Activated T-helper 1 cell treated with Interleukin-2 at 50 U/mL for 16 hours (primary cell): Measurements from ENCODE around the gene APOL6.
A peak's percentile ranks its signal among the peaks of the same experiment; 100 is the strongest.
"Not testable (repeated sequence)": the region's sequence is repeated elsewhere in the genome, so short reads cannot be mapped to it uniquely, and the experiment has no call there.

Experiments used
- DNase-seq: peaks from one replicate; pipeline ENCODE4 v3.0.0-alpha.2; 2020; ENCODE audit warnings: low read depth

APOL6 gene

DNA sequence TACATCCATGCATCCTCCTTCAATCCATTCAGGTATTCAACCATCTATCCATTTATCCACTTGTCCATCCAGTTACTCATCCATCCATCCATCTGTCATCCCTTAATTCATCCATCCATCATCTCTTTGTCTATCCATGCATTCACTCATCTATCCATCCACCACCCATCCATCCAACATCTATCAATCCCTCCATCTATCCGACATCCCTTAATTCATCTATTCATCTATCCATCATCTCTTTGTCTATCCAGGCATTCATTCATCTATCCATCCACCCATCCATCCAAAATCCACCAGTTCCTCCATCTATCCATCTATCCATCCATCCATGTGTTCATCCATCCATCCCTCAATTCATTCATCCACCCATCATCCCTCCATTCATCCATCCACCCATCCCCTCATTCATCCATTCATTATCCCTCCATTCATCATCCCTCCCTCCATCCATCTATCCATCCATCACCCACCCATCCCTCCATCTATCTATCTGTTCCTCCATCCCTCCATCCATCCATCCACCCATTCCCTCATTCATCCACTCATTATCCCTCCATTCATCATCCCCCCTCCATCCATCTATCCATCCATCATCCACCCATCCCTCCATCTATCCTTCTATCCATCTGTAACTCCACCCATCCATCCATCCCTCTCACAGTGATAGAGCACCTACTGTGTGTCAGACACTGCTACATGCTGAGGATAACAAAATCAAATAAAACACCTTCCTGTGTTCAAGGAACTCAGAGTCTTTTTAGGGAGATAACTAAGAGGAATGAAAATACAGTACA, 29.6 kb upstream of the APOL6 start:
- no peak for DNase-seq

DNA sequence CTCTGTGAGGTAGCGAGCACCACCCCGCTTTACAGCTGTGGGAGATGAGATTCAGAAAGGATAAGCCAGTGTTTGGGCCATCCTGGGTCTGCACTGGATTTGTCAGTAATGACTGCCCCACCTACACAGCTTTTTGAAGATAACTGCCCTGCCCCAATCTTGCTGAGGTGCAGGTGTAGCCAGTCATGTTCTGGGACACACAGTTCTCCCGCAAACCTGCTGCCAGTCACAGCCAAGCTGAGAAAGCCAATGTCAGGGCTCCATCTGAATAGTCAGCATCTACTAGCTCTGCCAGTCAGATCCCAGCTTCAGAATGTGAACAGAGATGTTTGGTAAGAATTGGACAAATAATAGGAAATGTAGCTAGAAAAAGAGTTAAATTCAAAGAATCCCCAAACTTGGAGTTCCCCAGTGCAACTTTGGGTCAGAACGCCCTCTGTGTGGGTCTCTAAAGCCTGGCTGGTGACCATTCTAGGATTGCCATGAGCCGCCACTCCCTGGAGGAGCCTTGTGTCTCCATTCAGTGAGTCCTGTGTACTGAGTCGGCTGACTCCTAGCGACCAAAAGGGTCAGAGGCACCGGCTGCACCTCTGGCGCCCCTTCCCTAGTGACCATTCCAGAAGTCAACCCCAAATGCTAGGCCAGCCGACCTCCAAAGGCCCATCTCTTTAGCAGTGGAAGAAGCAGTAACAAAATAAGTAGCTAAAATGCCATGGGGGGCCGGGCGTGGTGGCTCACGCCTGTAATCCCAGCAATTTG, 28.7 kb upstream of the APOL6 start:
- no peak for DNase-seq

DNA sequence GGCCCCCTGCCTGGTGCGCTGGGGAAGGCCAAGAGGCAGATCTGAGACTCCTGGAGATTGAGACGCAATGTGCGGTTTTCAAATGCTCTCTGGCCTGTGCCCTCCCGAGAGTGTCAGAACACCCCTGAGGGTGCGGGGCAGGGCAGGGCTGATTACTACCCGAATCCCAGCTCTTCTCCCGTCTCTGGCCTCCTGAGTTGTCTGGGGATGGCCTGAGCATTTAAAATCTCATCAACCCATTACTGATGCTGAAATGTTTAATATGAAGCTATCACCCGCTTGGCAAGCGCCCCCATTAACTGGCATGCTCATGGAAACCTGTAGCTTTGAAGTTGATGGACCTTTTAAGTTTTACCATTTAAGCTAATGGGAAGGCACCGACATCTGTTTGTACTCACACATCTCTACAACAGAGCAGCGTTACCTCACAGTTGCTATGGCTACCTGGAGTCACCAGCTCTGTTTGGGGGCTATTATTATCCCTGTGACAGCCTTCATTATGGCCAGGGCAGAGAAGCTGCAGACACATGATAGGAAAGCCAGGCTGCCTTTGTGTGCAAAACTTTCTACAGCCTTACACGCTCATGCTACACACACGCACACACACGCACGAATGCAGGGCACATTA, 27.5 kb upstream of the APOL6 start:
- DNase-seq: no peak

DNA sequence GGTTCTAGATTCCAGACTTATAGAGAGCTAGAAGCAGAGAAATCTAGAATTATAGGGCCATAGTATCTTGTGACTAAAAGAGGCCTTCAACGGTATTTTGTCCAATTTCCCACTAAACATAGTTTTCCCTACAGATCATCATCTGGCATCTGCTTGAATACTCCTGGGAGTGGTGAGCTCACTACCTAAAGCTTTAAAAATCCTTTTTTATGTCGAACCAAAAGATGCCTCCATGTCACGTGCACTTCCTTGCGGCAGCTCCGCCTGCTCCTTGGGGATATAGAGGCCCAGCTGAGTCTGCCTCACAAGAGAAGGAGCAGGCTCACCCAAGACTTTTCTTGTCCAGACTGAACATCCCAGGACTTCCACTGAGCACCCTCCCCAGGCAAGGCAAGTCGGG, 26.8 kb upstream of the APOL6 start:
- DNase-seq: no peak

DNA sequence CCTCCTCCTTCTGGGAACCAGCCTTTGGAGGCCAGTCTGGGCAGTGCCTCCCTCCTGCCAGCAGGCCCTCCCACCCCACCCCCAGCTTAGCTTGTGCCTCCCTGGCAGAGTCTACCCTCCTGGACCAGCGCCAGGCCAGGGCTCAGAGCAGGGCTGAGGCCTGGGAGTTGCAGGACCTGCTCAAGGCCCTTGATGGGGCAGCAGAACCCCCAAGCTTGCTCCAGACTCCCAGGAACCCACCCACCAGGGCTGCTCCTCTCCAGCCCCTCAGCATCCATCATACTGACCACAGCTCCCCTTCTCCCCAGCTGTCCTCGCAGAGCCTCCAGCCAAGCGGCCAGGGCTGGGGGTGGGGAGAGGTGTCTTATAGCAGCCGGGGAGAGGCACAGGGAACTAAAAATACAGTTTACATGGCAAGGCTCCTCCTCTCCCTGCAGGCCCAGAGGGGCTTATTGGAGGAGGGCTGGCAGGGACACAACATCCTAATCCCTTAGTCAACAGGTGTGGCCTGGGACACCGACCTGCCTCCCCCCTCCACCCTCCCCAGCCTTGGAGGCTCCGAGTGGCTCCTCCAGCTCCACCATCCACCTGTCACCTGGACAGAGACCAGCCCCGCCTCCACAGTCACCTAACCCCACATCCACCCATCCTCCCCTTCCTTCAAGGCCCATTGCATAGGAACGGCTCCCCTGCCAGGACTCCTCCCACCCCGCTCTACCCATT, 25.9 kb upstream of the APOL6 start:
- no peak for DNase-seq

DNA sequence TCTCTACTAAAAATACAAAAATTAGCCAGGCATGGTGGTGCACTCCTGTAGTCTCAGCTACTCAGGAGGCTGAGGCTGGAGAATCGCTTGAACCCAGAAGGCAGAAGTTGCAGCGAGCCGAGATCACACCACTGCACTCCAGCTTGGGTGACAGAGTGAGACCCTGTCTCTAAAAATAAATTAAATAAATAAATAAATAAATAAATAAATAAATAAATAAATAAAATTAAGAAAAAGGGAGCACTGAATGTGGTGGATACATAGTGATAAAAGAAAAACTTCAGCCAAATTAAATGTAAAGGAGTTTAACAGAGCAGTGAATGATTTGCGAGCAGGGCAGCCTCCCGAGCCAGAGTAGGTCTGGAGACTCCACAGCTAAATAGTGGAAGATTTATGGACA, 24.4 kb upstream of the APOL6 start:
- not testable (repeated sequence) for DNase-seq

DNA sequence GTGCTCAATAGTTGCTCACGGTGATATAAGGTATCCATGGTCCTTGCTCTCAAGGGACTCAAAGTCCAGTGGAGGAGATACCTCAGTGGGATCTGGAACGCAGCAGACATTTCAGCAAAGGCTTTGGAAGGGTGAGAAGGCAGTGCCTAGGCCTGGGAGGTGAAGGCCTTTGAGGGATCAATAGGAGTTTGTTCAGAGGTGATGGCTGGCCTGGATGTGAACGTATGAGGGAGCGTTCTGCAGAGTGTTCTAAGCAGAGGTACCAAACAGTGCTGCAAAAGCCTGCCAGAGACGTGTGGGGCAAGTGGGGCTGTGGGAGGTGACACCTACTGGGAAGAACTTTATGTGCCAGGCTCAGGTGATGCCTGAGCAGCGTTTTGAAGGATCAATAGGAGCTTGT, 23.7 kb upstream of the APOL6 start:
- no peak for DNase-seq

DNA sequence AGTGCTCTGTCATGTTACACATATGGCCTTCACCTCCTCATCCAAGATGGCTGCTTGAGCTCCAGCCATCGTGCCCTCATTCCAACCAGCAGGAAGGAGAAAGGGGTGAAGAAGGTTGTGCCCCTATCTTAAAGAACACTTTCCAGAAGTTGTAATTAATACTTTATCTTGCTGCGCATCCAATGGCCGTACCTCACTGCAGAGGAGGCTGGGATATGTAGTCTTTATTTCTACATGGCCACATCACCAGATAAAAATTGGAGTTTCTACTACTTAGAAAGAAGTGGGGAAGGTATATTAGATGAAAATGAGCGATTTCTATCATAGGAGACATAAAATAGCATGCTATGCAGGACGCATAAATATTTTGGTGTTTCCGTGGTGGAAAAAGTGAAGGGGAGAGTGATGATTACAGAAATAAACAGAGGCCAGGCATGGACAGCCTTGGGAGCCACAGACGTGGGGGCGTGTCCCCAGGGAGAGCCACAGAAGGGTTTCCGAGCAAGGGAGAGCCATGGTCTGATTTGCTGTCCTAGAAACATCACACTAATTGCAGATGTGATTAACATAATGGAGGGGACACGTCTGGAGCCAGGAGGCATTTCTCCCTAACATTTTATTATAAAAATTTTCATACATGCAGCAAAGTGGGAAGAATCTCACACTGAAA, 22.3 kb upstream of the APOL6 start:
- no peak for DNase-seq

DNA sequence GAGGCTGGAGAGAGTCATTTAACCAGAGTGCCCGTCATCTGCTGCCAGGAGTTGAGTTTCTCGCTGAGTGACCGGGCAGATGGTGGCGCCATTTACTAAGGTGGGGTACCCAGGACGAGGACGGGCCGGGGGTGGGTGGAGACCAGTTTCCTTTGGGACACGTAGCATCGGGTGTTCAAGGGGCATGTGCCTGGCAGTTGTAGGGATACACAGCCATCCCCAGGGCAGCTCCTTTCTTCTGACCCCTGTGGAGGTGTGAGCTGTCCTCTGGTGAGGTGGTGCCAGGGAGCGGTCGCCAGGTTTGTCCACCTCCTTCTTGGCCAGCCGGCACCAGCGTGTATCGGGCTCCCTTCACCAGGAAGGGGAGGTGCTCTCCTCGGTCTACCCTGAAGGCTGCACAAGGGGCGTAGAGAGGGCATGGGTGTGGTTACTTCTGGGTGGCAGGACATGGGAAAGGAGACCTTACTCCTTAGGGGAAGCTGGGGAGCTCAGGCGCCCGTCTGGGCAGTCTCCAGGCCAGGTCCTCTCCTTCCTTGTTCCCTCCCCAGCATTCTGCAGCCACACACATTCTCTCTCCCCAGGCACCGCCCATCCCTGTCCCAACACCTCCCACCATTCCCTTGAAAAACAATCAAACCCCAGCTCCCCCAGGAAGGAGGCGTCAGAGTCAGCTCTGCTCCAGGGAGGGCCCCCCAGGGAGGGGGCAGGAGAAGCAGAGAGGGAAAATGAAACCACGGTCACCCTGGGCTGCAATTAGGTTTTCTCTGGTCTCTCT, 20.8 kb upstream of the APOL6 start:
- peak; percentile 19 for DNase-seq

DNA sequence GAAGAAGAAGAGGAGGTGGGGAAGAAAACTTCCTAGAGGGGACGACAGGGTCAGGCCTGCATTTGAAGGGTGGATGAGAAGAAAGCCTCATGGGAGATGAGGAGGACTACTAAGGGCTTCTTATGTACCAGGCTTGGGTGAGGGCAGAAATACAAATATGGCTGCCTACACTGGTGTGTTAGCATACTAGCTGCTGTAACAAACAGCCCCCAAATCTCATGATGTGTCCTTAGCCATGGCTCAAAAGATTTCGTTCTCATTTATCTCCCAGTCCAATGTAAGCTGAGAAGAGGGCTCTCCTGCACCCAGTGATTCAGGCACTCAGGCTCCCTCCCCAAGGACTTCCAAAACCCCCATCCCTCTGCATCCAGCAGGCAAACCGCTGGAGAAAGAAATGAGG, 19.5 kb upstream of the APOL6 start:
- no peak for DNase-seq

DNA sequence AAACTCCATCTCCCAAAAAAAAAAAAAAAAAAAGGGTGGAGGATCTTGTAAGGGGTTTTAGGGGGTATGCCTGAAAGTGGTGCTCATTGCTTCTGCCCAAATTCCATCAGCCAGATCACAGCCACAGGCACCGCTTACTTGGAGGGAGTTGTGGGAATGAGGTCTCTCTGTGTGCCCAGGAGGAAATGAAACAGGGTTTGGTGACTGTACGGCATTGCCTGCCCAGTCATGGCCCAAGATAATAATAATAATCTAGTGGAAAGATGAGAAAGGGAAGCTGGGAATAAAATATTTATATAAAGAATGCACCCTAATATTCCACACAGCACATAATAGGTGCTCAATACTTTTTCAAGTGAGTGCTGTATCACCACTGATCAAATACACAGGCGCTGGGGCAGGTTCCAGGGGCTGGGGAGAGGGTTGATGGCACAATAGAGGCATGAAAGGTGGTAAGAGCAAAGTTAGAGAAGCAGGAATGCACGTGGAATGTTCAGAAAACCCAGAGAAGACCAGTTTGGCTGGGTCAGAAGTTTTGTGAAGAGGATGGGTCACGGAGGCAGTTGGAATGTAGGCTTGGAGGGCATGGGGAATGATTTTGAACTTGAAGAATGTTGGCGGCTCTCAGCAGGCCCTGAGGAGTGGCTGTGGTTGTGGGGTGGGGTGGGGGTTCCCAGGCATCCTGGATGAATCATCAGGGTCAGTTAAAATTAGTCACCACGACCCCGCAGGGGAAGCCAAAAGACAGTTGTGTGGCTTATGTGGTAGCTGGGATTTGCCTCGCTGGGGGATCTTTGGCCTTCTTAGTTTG, 18.6 kb upstream of the APOL6 start:
- peak; percentile 14 for DNase-seq

DNA sequence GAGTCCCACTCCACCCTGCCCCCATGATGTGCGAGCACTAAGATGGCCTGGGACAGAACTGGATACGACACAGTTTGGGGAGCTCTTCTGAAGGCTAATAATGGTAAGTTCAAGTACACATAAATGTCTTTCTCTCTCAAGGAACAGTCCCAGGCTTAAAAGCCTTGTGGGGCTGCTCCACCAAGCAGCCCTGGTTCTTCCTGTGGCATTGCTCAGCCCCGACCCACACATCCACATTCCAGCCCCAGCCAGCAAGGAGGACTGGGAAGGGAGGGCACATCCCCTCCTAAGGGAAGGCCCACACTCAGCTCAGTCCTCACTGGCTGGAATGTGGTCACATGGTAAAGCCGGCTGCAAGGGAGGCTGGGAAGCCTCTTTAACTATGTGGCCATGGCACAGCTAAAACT, 17.9 kb upstream of the APOL6 start:
- DNase-seq: no peak

DNA sequence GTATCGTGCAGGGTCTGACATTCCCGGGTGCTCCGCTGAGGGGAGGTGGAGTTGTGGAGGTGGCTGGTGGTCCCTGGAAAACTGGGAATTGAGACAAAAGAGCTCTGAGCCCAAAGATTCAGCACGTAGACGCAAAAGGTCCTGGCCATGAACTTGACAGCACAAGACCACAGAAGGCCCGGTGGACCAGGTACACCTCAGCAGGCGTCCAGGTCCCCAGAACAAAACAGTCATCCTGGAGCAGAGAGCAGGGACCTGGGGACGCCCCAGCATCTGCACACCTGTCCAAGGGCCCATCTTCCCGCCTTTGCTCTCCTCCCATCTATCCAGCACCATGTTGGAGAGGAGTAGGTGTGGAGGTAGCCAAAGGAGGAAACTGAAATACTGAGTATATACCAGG, 17.4 kb upstream of the APOL6 start:
- no peak for DNase-seq

DNA sequence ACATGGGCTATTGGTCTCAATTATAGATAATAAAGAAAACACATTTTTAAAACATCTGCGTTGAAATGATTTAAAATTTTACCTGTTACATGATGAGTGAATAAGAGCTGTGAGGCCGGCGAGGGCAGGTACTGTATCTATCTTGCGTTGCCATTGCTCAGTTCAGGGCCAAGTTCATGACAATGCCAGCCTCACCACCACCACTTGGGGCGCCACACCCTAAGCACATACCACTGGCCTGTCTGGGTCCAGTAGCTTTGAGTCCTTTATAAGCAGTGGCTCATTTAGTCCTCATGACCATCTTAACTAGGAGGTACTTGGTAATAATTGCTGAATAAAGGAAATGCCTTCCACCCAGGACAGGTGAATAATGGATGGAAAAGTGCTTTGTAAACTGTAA, 16.6 kb upstream of the APOL6 start:
- no peak for DNase-seq

DNA sequence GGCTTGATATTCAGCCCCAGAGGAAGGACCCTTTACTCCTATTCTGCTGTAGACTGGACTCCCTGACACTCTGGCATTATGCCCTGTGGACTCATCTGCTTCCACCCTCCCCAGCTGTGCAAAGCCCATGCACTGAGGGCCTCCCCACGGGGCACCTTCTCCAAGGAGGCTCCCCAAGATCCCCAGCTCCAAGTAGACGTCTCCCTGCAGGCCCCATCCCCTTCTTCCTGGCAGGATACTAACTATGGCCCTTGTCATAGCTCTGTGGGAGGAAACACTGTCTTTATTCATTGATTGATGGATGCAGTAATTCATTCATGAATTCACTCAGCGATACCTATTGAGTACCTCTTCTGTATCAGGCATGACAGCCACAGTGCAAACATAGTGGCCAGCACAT, 15.3 kb upstream of the APOL6 start:
- DNase-seq: no peak

DNA sequence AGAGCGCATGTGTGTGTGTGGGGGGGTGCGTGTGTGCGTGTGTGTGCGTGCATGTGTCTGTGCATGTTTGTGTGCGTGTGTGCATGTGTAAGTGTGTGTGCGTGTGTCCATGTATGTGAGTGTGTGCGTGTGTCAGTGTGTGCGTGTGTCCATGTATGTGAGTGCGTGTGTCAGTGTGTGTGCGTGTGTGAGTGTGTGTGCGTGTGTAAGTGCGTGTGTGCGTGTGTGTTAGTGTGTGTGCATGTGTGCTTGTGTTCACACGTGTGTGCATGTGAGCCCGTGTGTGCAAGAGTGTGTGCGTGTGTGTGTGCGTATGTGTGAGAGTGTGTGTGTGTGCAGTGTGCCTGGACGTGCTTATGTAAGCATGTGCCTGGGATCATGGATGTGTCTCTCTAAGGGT, 14.7 kb upstream of the APOL6 start:
- no peak for DNase-seq

DNA sequence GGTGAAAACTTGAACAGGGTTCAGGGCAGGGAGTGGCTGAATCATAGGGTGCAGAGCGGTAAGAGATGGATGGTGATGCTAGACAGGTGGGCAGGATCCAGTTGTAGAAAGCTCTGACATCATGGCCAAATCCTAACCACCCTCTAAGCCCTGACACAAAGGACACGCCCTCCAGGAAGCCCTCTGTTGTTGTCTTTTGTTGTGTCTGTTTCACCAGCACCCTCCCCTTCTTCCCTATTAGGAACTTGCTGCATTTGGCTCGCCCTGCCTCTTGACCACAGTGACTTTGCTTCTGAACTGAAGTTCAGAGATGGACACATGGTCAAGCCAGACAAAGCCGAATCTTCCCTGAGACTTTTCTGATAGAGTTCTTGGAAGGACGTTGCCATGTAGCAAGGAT, 14.2 kb upstream of the APOL6 start:
- DNase-seq: no peak

DNA sequence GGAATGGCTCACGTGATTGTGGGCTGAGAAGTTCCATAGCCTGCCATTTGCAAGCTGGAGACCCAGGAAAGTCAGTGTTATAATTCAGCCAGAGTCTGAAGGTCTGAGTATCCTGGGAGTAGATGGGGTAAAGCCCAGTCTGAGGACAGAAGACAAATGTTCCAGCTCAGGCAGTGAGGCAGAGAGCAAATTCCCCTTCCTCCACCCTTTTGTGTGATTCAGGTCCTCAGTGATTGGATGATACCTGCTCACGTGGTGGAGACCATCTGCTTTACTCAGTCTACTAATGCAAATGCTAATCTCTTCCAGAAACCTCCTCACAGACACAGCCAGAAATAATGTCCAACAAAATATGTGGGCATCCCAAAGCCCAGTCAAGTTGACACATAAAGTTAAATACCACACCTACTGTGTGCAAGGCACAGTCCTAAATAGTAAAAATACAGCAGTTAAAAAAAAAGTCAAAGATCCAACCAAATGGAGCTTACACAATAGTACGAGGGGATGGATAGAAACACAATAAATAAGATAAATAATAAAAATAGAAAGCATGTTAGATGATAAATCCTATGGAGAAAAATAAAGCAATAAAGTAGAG, 13.2 kb upstream of the APOL6 start:
- no peak for DNase-seq

DNA sequence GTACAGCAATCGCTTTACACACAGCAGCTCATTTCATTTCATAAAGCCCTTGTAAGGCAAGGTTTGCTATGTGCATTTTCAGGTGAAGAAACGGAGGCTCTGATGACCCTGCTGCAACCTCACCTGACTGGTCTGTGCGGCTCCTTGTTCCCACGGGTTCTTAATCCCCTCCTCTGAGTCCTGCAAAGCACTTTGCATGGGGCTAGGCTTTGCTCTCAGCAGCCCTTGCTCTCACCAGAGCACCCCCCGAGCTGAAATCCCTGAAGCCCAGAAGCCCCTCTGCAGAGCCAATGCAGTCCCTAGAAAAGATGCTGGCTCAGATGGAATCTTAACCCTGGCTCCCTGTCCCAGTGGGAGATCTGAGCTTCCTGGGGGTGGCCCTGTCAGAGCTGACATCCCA, 11.0 kb upstream of the APOL6 start:
- no peak for DNase-seq

DNA sequence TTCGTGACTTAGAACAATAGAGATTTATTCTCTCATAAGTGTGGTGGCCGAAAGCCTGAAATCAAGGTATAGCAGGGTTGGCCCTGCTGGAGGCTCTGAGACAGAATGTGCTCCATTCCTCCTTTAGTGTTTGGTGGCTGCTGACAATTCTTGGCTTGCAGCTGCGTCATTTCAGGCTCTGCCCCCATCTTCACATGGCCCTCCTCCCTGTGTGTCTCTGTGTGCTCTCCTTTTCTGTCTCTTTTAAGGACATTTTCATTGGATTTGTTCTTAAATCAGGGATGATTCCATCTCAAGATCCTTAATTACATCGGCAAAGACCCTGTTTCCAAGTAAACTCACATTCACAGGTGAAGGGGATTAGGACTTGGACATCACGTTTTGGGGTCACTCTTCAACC, 10.2 kb upstream of the APOL6 start:
- no peak for DNase-seq
